HEK293 (cell line): ENCODE data around the gene BRD1.

ENCODE experiments used
- CTCF ChIA-PET: fragments of 350-600 bp; formaldehyde crosslinking; extraction: SDS; loops from one replicate; lab custom pipeline; 2021; ENCODE audit warnings: antibody characterized with exemption; lab: Yijun Ruan, JAX
- POLR2A ChIA-PET: fragments of 300-600 bp; formaldehyde crosslinking; extraction: SDS; loops from one replicate; lab custom pipeline; 2020; ENCODE audit warnings: antibody characterized with exemption, inconsistent platforms; lab: Yijun Ruan, JAX
- H3K27ac ChIP-seq: fragments of 200-500 bp; sonication (Bioruptor generic); 2 replicates; pipeline ENCODE4 v1.5.1; 2014; ENCODE audit warnings: low read depth, low read length, control low read depth, inconsistent platforms; ENCODE audit errors: extremely low read depth
- H3K36me3 ChIP-seq, 2 experiments: fragments of 200-500 bp in 1 of 2; sonication (Bioruptor generic) in 1 of 2; 1 replicate in 1 of 2; 2 replicates in 1 of 2; pipeline ENCODE4 v1.5.1; 2014 to 2017; ENCODE audit warnings: inconsistent platforms in 2 of 2, low read length in 2 of 2; ENCODE audit not compliant: control insufficient read depth in 2 of 2, insufficient read depth in 1 of 2
- H3K4me1 ChIP-seq: fragments of 200-500 bp; sonication (Bioruptor generic); 2 replicates; pipeline ENCODE4 v1.5.1; 2014; ENCODE audit warnings: mild to moderate bottlenecking, low read length, inconsistent platforms; ENCODE audit not compliant: control insufficient read depth, insufficient read depth
- H3K4me3 ChIP-seq: 2 replicates; pipeline ENCODE4 v1.5.1; 2011; ENCODE audit warnings: low read depth, mild to moderate bottlenecking, control low read depth, low read length, moderate library complexity
- H3K9me3 ChIP-seq: fragments of 200-500 bp; sonication (Bioruptor generic); 2 replicates; pipeline ENCODE4 v1.5.1; 2014; ENCODE audit warnings: low read depth, low read length, inconsistent platforms; ENCODE audit not compliant: control insufficient read depth, insufficient read depth
- HOXD13 ChIP-seq: sonication (generic); formaldehyde crosslinking; IDR thresholded peaks from 2 replicates; pipeline ENCODE4 v1.8.0; 2022; ENCODE audit warnings: missing genetic modification reagents, borderline replicate concordance
- IKZF3 ChIP-seq: fragments of 450-650 bp; IDR thresholded peaks from 2 replicates; pipeline ENCODE4 v1.5.0; 2018; ENCODE audit warnings: missing biosample characterization, mild to moderate bottlenecking, missing genetic modification characterization, moderate library complexity
- KLF7 ChIP-seq: fragments of 450-650 bp; formaldehyde crosslinking; IDR thresholded peaks from 2 replicates; pipeline ENCODE4 v1.5.1; 2016; ENCODE audit warnings: missing biosample characterization, missing genetic modification characterization, borderline replicate concordance
- KLF8 ChIP-seq: fragments of 450-650 bp; formaldehyde crosslinking; IDR thresholded peaks from 2 replicates; pipeline ENCODE4 v1.5.1; 2016; ENCODE audit warnings: missing biosample characterization, missing genetic modification characterization
- SCRT1 ChIP-seq: fragments of 450-650 bp; formaldehyde crosslinking; IDR thresholded peaks from 2 replicates; pipeline ENCODE4 v1.5.1; 2016; ENCODE audit warnings: missing biosample characterization, missing genetic modification characterization, borderline replicate concordance
- WT1 ChIP-seq: fragments of 450-650 bp; formaldehyde crosslinking; IDR thresholded peaks from 2 replicates; pipeline ENCODE4 v1.5.1; 2016; ENCODE audit warnings: missing biosample characterization, missing genetic modification characterization
- ZBTB10 ChIP-seq: fragments of 450-650 bp; formaldehyde crosslinking; IDR thresholded peaks from 2 replicates; pipeline ENCODE4 v1.5.1; 2016; ENCODE audit warnings: missing biosample characterization, missing genetic modification characterization
- ZBTB17 ChIP-seq: fragments of 450-650 bp; formaldehyde crosslinking; IDR thresholded peaks from 2 replicates; pipeline ENCODE4 v1.5.1; 2016; ENCODE audit warnings: missing biosample characterization, missing genetic modification characterization
- ZNF138 ChIP-seq: fragments of 450-650 bp; formaldehyde crosslinking; IDR thresholded peaks from 2 replicates; pipeline ENCODE4 v1.5.1; 2016; ENCODE audit warnings: missing biosample characterization, missing genetic modification characterization, borderline replicate concordance
- ZNF155 ChIP-seq: fragments of 450-650 bp; formaldehyde crosslinking; IDR thresholded peaks from 2 replicates; pipeline ENCODE4 v1.5.1; 2016; ENCODE audit warnings: missing biosample characterization, missing genetic modification characterization
- ZNF280C ChIP-seq: fragments of 450-650 bp; formaldehyde crosslinking; IDR thresholded peaks from 2 replicates; pipeline ENCODE4 v1.5.1; 2016; ENCODE audit warnings: missing biosample characterization, missing genetic modification characterization
- ZNF302 ChIP-seq: fragments of 450-650 bp; formaldehyde crosslinking; IDR thresholded peaks from 2 replicates; pipeline ENCODE4 v1.5.1; 2016; ENCODE audit warnings: missing biosample characterization, missing genetic modification characterization, low read depth
- ZNF341 ChIP-seq: fragments of 450-650 bp; formaldehyde crosslinking; IDR thresholded peaks from 2 replicates; pipeline ENCODE4; 2016; ENCODE audit warnings: low read depth, missing biosample characterization, missing genetic modification characterization
- ZNF350 ChIP-seq: fragments of 450-650 bp; formaldehyde crosslinking; IDR thresholded peaks from 2 replicates; pipeline ENCODE4 v1.5.0; 2017; ENCODE audit warnings: missing biosample characterization, mild to moderate bottlenecking, missing genetic modification characterization
- ZNF354C ChIP-seq: fragments of 450-650 bp; formaldehyde crosslinking; IDR thresholded peaks from 2 replicates; pipeline ENCODE4 v1.5.1; 2016; ENCODE audit warnings: missing biosample characterization, missing genetic modification characterization, low read depth, borderline replicate concordance
- ZNF362 ChIP-seq: fragments of 450-650 bp; formaldehyde crosslinking; IDR thresholded peaks from 2 replicates; pipeline ENCODE4 v1.5.1; 2016; ENCODE audit warnings: missing biosample characterization, missing genetic modification characterization
- ZNF37A ChIP-seq: fragments of 450-650 bp; IDR thresholded peaks from 2 replicates; pipeline ENCODE4 v1.5.1; 2018; ENCODE audit warnings: missing biosample characterization, missing genetic modification characterization
- ZNF426 ChIP-seq: fragments of 450-650 bp; formaldehyde crosslinking; IDR thresholded peaks from 2 replicates; pipeline ENCODE4 v1.5.1; 2017; ENCODE audit warnings: missing biosample characterization, missing genetic modification characterization, mild to moderate bottlenecking, inconsistent platforms, moderate library complexity
- ZNF48 ChIP-seq: fragments of 450-650 bp; formaldehyde crosslinking; IDR thresholded peaks from 2 replicates; pipeline ENCODE4 v1.5.1; 2016; ENCODE audit warnings: missing biosample characterization, missing genetic modification characterization
- ZNF560 ChIP-seq: fragments of 450-650 bp; formaldehyde crosslinking; IDR thresholded peaks from 2 replicates; pipeline ENCODE4 v1.5.1; 2017; ENCODE audit warnings: missing biosample characterization, missing genetic modification characterization, borderline replicate concordance
- ZNF600 ChIP-seq: fragments of 450-650 bp; formaldehyde crosslinking; IDR thresholded peaks from 2 replicates; pipeline ENCODE4 v1.5.1; 2016; ENCODE audit warnings: missing biosample characterization, missing genetic modification characterization
- ZNF658 ChIP-seq: fragments of 450-650 bp; formaldehyde crosslinking; IDR thresholded peaks from 2 replicates; pipeline ENCODE4; 2016; ENCODE audit warnings: missing biosample characterization, missing genetic modification characterization
- TF ChIP-seq, protein P1 (sequence below): fragments of 450-650 bp; formaldehyde crosslinking; IDR thresholded peaks from 2 replicates; pipeline ENCODE4; 2016; ENCODE audit warnings: missing biosample characterization, missing genetic modification characterization
- TF ChIP-seq, protein P2 (sequence below): fragments of 450-650 bp; formaldehyde crosslinking; IDR thresholded peaks from 2 replicates; pipeline ENCODE4 v1.5.1; 2016; ENCODE audit warnings: missing biosample characterization, missing genetic modification characterization

Gene BRD1

GRCh38 chr22:49852898-49853894, 25.5 kb upstream of the BRD1 start, which contains the start of gene ZBED4:
TSS of gene ZBED4 (plus strand) at chr22:49853844. CDS start at chr22:49883663, 29,819 bp downstream.
- H3K4me1 ChIP-seq, result peaks cover 8% of the 10 kb centered on the region
- peak within 1 kb of the TSS; percentile 90 for H3K27ac ChIP-seq
- H3K36me3 ChIP-seq, result peaks cover 0 to 8% of the 10 kb centered on the region in 2 experiments; a peak in 1 of 3 replicates
- ChIA-PET POLR2A (interaction anchor here (0.8 kb wide), 1 partner anchor 27 kb away, joined by 3 read pairs; no protein-coding TSS in a partner anchor), CTCF (no interaction called here)
- H3K4me3 ChIP-seq, result peak within 1 kb of the TSS; percentile 82
- H3K9me3 ChIP-seq, result no peaks in the 10 kb centered on the region
- TF ChIP-seq IKZF3 (no peak), SCRT1 (tag by site-specific recombination) (no peak), ZNF302 (no peak), ZNF350 (no peak), ZNF138 (tag by site-specific recombination) (no peak), ZNF155 (tag by site-specific recombination) (no peak), ZNF658 (tag by site-specific recombination) (no peak), ZNF600 (tag by site-specific recombination) (no peak; the same call in 1 of the 2 replicates), ZNF280C (tag by site-specific recombination) (no peak), ZNF37A (tag by site-specific recombination) (no peak), KLF8 (peak; percentile 91), HOXD13 (no peak), ZNF48 (tag by site-specific recombination) (no peak), ZBTB10 (tag by site-specific recombination) (peak; percentile 88), KLF7 (tag by site-specific recombination) (peak; percentile 34; the same call in 1 of the 2 replicates), ZNF426 (no peak), ZBTB17 (tag by site-specific recombination) (peak; percentile 73), ZNF362 (tag by site-specific recombination) (no peak), WT1 (tag by site-specific recombination) (peak; percentile 38; the same call in 1 of the 2 replicates), ZNF560 (tag by site-specific recombination) (no peak), ZNF354C (tag by site-specific recombination) (no peak), ZNF341 (tag by site-specific recombination) (peak; percentile 88)
- TF ChIP-seq, protein P1, sequence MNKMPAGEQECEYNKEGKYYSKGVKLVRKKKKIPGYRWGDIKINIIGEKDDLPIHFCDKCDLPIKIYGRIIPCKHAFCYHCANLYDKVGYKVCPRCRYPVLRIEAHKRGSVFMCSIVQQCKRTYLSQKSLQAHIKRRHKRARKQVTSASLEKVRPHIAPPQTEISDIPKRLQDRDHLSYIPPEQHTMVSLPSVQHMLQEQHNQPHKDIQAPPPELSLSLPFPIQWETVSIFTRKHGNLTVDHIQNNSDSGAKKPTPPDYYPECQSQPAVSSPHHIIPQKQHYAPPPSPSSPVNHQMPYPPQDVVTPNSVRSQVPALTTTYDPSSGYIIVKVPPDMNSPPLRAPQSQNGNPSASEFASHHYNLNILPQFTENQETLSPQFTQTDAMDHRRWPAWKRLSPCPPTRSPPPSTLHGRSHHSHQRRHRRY, result no peak
- TF ChIP-seq, protein P2, sequence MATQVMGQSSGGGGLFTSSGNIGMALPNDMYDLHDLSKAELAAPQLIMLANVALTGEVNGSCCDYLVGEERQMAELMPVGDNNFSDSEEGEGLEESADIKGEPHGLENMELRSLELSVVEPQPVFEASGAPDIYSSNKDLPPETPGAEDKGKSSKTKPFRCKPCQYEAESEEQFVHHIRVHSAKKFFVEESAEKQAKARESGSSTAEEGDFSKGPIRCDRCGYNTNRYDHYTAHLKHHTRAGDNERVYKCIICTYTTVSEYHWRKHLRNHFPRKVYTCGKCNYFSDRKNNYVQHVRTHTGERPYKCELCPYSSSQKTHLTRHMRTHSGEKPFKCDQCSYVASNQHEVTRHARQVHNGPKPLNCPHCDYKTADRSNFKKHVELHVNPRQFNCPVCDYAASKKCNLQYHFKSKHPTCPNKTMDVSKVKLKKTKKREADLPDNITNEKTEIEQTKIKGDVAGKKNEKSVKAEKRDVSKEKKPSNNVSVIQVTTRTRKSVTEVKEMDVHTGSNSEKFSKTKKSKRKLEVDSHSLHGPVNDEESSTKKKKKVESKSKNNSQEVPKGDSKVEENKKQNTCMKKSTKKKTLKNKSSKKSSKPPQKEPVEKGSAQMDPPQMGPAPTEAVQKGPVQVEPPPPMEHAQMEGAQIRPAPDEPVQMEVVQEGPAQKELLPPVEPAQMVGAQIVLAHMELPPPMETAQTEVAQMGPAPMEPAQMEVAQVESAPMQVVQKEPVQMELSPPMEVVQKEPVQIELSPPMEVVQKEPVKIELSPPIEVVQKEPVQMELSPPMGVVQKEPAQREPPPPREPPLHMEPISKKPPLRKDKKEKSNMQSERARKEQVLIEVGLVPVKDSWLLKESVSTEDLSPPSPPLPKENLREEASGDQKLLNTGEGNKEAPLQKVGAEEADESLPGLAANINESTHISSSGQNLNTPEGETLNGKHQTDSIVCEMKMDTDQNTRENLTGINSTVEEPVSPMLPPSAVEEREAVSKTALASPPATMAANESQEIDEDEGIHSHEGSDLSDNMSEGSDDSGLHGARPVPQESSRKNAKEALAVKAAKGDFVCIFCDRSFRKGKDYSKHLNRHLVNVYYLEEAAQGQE (tag by site-specific recombination), result no peak
